ENCODE results near the gene PIEZO2.

The PIEZO2 gene

DNA sequence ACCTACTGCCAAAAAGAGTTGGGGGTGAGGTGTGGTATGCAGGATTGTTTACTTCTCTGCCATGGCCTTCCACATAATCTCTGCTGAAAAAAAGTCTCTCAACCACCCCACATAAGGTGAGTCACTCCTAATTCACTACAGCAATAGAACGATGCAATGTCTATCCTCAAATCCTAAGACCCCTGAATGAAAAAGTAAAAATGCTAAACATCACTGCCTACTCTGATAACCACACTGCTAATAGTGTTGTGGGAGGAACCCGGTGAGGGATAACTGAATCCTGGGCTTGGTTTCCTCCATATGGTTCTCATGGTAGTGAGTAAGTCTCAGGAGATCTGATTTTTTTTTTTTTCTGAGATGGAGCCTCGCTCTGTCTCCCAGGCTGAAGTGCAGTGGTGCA, 252.5 kb downstream of the PIEZO2 start:
- no peak for DNase-seq (ENCODE audit: low spot score)

DNA sequence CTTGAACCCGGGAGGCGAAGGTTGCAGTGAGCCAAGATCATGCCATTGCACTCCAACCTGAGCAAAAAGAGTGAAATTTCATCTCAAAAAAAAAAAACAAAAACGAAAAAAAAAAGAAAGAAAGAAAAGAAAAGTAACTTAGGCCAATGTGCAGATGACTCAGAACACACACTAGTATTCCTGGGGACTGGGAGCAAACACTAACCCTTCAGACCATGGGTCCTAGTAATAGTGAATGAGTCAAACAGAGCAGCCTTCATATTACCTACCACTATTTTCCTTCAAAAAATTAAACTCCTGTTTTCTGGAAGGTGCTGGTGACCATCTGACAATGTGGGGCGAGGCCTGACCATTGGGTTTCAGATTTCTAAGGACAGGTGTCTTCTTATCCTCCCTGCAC, 253.4 kb downstream of the PIEZO2 start:
- DNase-seq (ENCODE audit: low spot score) = no peak

DNA sequence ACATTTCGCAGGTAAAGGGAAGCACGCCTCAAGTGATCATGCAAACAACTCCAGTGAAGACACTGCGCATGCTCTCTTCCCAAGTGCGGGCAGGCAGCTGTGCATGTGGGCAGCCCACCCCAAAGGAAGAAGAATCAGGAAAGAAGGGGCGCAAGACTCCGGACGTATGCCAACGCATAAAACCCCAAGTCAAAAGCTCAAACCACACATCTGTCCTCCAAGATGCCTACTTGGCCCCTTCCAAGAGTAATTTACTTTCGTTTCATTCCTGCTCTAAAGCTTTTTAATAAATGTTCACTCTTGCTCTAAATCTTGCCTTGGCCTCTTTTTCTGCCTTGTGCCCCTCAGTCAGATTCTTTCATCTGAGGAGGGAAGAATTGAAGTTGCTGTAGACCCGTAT, 254.9 kb downstream of the PIEZO2 start:
- DNase-seq (ENCODE audit: low spot score) = no peak

DNA sequence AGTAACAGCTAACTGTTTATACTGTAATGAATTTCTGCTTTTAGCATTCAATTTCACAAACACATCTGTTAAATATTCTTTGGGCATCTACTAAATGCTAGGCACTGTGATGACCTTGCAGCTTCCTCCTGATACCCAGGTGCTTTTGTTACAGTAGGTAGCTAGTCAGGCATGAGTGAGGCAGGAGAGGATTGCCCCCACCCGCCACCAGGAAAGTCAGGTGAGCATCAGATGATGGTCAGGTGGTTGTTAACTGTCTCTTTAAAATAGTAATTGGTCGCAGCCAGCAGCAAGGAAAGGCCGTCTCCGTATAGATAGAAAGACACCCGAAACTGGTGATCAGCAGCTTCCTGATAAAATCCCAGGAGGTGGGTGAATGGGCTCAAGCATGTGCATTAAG, 255.6 kb downstream of the PIEZO2 start:
- DNase-seq (ENCODE audit: low spot score) = no peak

DNA sequence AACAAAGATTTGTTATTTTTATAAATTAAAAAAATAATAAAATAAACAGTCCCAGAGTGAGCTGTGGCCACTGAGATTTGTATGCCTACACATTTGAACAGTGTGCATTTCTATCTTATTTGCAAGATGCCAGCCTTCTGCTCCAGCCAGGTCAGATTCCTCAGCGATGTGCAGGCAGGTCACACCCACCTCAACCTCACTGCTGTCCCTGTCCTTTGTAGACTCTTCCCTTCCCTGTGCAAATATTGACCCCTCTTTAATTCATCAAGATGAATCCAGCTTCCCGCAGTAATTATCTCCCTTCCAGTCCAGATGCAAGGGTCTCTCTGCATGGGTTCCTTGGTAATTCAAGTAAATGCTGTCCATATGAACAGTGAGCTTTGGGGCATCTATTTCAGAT, 256.2 kb downstream of the PIEZO2 start:
- peak; percentile 7 for DNase-seq (ENCODE audit: low spot score)

DNA sequence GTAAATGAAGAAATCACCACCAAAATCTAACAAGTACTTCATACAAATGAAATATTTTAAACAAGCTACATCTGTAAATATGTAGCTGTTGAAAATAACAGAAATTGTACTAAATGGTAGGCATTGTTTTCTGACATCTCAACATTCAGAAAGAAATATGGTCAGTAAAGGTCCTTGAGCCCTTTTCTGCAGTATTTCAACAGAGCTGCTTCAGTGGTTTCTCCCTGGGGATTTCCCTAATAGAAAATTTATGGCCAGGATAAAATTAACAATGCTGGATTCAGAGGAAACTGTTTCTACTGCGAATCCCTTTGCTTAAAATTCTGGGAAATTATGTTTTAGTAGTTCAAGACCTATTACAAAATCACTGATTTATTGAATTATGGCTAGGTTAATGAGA, 256.6 kb downstream of the PIEZO2 start:
- no peak for DNase-seq (ENCODE audit: low spot score)

DNA sequence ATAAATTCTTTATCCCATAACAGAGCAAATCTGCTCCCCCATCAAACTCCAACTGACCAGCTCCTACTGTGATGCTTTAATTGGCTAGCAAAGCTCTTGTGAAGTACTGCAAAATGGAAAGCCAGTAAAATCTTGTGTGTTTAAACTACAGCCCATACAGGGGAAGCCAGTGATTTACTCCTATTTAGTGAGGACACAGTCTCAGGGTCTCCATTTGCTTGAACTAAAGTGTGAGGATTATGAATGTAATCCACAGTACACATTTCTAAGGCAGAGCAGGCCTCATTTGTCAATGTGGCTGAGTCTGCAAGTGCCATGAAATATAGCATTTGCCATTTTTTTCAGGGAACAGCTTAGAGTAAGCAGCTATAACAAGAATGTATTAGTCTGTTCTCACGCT, 259.3 kb downstream of the PIEZO2 start:
- no peak for DNase-seq (ENCODE audit: low spot score)

DNA sequence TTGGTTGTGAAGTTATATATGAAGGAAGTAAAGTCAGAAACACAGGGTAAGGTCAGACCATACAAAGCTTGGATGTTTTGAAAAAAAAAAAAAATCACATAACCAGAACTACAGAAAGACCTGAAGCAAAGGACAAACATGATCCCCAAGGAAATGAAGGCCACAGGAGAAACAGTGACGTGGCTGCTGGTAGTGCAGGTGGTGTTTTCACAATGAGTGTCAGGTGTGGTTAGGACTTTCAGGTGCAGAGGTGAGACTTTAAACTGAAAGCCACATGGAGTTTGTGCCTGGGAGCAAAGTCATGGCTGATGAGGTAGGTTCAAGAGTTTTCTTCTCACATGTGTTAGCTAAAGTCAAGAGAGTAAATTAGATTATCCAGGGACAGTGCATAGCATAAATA, 270.7 kb downstream of the PIEZO2 start:
- DNase-seq (ENCODE audit: low spot score) = no peak

DNA sequence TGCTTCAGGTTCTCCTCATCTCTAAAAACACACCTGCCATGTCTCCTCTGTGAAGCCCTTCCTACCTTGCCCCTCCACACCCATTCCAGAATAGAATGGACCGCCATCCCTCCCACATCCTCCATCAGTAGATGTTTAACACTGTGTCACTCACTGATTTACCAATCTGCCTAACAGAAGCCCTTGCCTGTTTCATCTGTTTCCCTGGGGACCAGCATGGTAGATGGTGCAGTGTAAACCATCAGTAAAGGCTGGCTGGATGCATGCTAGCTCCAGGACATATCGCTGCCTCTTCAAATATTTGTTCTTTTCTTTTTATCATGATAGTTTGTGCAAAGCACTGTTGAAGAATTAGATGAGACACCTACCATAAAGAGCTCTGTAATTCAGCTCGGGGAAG, 271.4 kb downstream of the PIEZO2 start:
- no peak for DNase-seq (ENCODE audit: low spot score)

DNA sequence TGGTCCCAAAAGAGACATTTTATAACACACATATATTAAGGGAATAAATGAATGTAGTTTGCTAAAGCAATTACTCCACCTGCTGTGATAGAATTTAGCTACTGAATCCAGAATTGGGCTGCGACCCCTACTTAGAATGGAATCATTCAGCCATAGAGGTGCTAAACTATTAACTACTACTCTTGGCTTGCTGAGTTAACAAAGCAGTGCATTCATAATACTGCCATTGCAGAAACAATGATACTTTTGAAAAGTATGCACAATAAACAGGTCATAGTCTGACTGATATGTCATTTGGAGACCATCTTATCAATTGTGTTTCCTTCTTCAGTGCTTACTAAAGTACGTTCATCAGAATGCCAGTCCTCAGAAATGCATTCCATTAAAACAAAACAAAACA, 273.6 kb downstream of the PIEZO2 start:
- no peak for DNase-seq (ENCODE audit: low spot score)

DNA sequence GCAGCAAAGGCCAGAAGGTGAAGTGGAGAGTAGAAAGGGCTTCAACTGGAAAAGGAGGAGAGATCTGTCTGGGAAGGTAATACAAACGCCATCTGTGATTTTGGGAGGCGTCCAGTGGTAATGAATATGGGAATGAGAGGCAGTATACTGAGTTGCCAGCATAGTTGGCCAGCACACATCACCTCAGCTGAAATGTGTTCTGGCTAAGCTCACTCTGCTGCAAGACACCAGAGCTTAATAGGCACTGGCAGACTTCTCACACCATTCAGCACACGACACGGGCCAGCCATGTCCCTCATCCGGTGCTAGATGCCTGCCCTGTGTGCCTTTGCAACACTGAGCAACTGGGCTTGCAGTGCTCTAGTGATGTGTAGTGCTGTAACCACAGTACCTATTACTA, 277.1 kb downstream of the PIEZO2 start:
- no peak for DNase-seq (ENCODE audit: low spot score)

DNA sequence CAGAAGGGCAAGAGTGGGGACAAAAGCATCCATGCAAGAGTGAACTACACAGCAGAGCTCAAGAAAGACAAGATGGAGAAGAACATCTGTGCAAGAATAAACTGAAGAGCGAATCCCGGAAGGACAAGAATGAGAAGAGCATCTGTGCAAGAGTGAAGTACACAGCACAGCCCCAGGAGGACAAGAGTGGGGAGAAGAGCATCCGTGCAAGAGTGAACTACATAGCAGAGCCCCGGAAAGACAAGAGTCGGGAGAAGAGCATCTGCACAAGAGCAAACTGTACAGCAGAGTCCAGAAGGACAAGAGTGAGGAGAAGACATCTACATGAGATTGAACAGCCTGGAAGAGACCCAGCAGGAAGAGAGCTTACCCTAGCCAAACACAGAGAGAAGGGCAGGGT, 284.6 kb downstream of the PIEZO2 start:
- DNase-seq (ENCODE audit: low spot score) = no peak

DNA sequence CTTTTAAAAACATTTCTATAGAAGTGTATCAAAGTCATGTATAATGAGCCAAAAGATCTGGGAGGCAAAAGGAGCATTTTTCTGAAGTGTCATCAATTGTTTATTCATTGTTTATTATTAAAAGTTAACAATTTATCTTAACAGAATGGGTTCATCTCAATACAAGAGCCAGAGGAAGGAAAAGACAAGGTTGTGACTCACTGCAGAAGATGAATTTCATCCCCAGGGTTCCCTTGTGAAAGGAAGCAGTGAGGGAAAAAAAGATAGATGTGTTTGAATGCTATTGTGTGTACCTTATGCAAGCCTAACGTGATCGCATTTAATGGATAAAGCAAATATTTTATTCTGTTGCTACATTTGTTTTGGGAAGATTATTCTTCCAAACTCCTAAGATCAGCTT, 286.3 kb downstream of the PIEZO2 start:
- DNase-seq (ENCODE audit: low spot score) = no peak

DNA sequence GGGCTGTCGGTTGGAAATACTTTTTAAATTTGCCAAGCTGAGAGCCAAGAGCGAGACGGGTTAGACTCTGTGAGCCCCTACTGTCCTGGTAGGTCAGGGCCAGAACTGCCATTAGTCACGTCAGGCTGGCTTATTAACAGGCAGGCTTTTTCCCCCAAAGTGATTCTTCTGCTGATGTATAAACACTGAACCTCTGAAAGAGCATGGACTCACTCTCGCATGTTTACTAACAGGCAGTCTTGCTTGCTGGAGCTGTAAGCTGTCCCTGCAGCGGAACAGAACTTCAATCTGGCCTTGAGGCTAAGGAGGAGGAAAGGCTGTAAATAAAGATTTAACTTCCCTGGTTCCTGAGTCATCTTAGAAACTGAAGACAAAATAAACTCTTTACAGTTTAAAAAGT, 288.4 kb downstream of the PIEZO2 start:
- DNase-seq (ENCODE audit: low spot score) = no peak

DNA sequence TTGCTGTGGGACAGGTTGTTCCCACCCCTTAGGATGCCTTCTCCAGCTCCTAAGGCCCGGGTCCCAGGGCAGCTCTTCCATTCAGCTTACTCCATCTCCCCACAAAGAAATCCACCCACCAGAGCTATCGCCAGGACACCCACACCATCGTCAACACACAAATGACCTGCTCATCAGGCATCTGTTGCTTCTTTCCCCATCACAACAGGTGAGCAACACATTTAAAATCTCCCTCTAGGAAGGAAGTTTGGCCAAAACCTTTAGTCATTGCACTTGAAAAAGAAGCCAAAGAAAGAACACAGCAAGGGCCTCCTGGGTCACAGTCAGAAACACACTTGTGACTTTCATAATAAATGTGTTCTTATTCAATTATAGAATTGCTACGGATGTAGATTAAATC, 289.0 kb downstream of the PIEZO2 start:
- DNase-seq (ENCODE audit: low spot score) = no peak

DNA sequence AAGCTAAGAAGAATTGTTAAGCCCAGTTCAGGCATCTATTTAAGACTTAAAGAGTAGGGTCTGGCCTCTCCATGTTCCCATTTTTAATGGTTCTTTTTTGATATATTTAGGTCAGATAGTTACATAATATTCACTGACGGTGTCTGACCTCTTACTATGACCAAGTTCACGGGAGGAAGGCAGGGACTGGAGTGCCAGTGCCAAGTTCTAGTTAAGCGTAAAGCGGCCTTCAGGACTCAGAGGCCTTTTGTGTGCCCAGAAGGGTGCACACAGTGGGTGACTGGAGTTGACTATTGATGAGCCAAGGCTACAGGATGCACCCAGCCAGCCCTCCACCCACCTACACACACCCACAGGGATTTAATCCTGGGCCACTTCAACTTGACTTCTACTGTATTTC, 290.9 kb downstream of the PIEZO2 start:
- no peak for DNase-seq (ENCODE audit: low spot score)

DNA sequence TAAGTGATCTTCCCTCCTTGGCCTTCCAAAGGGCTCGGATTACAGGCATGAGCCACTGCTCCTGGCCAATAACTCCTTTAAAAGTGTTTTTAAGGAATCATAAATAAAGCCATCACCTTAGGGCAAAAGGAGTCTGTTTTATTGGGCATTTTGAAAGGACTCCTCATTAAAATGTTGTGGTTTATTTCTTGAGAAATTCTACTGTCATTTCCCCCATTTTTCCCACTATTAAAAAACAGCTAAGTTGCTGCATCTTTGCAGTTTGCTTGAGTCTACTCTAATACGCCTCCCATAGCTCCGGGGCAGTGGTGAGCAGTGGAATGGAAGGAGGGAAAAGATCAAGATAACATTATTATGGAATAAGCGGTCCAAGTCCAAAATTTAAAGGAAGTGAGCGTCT, 293.2 kb downstream of the PIEZO2 start:
- DNase-seq (ENCODE audit: low spot score) = no peak

DNA sequence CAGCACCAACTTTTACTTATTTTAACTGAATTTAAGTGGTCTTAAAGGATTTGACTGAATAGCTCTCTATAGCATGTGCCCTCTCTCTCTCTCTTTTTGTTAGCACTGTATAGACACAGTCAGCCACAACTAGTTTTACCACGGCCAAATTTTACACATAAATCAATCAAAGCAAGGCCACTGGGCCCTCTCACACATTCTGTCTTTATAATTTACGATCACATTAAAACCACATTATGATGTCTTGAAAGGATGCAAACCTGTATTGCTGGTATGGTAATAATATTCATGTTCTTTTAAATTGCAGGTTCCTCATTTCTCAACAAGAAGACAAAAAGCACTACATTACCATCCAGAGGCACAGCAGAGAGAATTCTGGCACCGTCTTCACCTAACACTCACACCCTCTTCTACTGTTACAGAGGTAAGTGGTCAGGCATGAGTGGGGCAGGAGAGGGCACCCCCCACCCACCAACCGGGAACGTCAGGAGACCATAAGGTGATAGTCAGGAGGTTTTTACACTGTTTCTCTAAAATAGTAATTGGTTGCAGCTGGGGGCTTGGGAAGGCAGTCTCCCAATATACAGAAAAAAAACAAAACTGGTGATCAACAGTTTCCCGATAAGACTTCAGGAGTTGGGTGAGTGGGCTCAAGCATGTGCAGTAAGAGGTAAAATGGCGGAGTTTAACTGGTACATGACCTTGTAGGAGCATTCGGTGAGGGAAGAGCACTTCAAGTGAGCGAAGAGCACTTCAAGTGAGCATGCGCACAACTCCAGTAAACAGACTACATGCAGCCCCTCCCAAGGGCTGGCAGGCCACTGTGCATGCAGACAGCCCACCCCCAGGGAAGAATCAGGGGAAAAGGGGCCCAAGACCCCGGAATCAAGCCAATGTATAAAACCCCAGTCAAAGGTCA, 296.7 kb downstream of the PIEZO2 start:
- DNase-seq (ENCODE audit: low spot score) = no peak

DNA sequence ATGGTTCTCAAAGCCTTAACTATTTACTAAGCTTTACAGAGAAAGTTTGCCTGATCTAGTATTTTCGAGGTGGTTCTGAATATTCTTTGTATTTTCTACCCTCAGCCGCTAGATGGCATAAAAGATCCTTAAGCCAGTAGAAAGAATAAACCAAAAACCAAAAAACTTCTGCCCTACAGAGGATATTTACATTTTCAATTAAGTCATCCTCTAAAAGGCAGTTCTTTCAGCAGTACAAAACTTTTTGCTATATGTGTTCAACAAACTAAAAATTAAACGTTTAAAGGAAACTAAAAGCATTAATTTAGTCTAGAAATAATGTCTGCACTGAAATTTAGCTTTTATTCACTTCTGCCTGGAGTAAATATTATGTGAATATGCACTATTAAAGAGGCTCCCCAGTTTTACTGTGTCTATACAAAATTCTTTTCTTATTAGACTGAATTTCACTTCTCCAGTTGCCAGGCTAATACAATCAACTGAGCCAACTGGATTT, 297.5 kb downstream of the PIEZO2 start:
- DNase-seq (ENCODE audit: low spot score) = peak; percentile 49

DNA sequence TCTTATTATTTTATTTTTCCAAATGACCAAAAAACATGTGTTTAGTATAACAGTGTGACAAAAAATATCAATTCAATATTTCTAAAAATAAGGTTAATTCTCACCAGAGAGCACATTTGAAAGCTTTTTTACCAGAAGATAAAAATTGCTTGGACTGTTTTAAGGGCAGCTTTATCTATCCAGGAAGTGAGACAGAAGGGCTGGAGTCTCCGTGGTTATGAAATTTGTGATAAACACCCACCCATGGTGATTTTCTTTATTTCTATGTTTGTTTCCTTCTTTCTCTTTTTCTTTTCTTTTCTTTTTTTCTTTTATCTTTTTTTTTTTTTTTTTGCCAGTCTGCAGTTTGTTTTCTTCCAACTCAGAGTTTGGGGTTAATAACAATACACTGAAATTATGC, 298.5 kb downstream of the PIEZO2 start:
- DNase-seq (ENCODE audit: low spot score) = no peak

DNA sequence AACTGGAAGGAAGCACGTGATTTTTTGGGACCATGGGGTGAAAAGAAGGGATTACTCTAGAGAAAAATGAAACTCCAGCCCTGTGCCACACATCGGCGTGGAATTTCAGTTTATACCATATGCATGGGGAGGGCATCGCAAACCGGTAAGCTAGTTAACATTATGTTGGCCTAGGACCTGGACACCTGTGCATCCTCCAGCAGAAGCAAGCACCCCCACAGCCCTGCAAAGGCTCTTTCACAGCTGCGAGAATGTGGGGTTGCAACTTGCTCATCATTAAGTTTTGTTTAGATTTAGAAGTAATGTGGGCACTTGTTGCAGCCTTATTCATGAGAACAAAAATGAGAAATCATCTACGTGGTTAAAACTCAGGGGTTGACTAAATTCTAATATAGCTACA, 299.2 kb downstream of the PIEZO2 start:
- no peak for DNase-seq (ENCODE audit: low spot score)

DNA sequence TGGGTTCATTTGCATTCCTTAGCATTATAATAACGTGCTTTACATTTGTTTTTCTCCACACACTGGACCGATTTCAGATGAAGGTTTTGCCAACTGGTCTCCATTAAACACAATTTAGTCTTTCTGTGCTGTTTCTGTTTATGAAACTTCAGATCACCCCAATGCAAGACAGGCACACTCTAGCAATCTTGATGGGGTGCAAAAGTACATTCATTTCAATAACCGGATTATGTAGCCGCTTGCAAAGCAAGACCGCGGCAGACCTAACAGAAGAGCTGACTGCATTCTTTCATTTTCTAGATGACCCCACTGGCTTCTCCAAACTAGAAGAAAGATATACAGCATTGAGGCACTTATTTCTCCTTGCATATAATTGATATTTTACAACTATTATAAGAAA, 301.5 kb downstream of the PIEZO2 start:
- DNase-seq (ENCODE audit: low spot score) = no peak

DNA sequence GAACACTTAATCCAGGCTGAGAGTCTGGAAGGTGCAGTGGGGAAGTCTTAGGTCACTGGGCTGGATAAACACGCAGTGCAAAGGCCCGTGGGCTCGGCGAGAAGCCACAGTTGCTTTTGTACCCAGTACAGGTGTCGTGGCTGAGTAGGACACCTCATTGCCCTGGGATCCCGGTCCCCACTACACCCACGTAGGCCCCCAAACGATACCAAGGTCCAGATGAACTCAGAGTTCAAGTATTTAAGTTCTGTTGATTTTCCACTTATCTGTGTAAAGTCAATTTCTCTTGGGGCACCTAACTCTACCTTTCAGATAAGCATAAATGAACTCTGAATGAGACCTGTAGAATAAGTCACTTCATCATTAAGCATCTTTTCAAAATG, 302.0 kb downstream of the PIEZO2 start:
- no peak for DNase-seq (ENCODE audit: low spot score)

Data from SW480 (cell line).